Smooth muscle cell (in vitro differentiated cells): ENCODE data around the gene TUBD1. TPM values are rescaled to one million over a fixed set of nuclear protein-coding genes. Genes with fewer than 3 reads are reported as not detected.

Experiments
- DNase-seq: peaks from one replicate; lab custom pipeline; 2025; ENCODE audit not compliant: unreplicated experiment; lab: John Stamatoyannopoulos, UW
- H2AFZ ChIP-seq: fragments of 200-600 bp; sonication (generic); 2 replicates; pipeline ENCODE4 v1.6.0; 2016; ENCODE audit warnings: antibody characterized with exemption, low read depth, mild to moderate bottlenecking
- H3F3A ChIP-seq: fragments of 200-600 bp; sonication (generic); 2 replicates; pipeline ENCODE4 v1.6.0; 2017; ENCODE audit warnings: antibody characterized with exemption, low read depth
- H3K27ac ChIP-seq: fragments of 200-600 bp; sonication (generic); 2 replicates; pipeline ENCODE4 v1.5.1; 2016; ENCODE audit warnings: low read depth, mild to moderate bottlenecking
- H3K27me3 ChIP-seq: fragments of 200-600 bp; sonication (generic); 2 replicates; pipeline ENCODE4 v1.6.1; 2016; ENCODE audit warnings: low read depth, mild to moderate bottlenecking
- H3K36me3 ChIP-seq: fragments of 200-600 bp; sonication (generic); 2 replicates; pipeline ENCODE4 v1.5.1; 2016; ENCODE audit warnings: low read depth
- H3K4me1 ChIP-seq: fragments of 200-600 bp; sonication (generic); 2 replicates; pipeline ENCODE4 v1.5.1; 2016; ENCODE audit warnings: low read depth
- H3K4me2 ChIP-seq: fragments of 200-600 bp; sonication (generic); 2 replicates; pipeline ENCODE4 v1.6.0; 2016; ENCODE audit warnings: mild to moderate bottlenecking
- H3K4me3 ChIP-seq: fragments of 200-600 bp; sonication (generic); 2 replicates; pipeline ENCODE4 v1.5.1; 2016; ENCODE audit warnings: mild to moderate bottlenecking
- H3K79me2 ChIP-seq: fragments of 200-600 bp; sonication (generic); 2 replicates; pipeline ENCODE4 v1.6.0; 2016; ENCODE audit warnings: low read depth, mild to moderate bottlenecking
- H3K9ac ChIP-seq: fragments of 200-600 bp; sonication (generic); 2 replicates; pipeline ENCODE4 v1.6.0; 2016; ENCODE audit warnings: low read depth
- H3K9me3 ChIP-seq: fragments of 200-600 bp; sonication (generic); replicated peaks from 2 replicates; pipeline ENCODE4 v1.5.1; 2016; ENCODE audit warnings: low read depth
- H4K20me1 ChIP-seq: fragments of 200-600 bp; sonication (generic); 2 replicates; pipeline ENCODE4 v1.6.0; 2016; ENCODE audit warnings: low read depth
- WGBS: methylation state at CpG from one replicate; pipeline ENCODE4 v1.1.7; 2016; ENCODE audit warnings: low lambda C conversion rate; 5-methylcytosine and 5-hydroxymethylcytosine counted together
- polyA plus RNA-seq: library from polyadenylated mRNA; unstranded; fragments of >200 nt; fragmentation: Nextera tagmentation; extraction: Ambion mirVana; gene quantifications from 2 replicates; pipeline ENCODE4 v1.2.1, GENCODE V29; 2016
- total RNA-seq: library from RNA; depleted of rRNA; stranded (reverse); fragments of >200 nt; gene quantifications from 2 replicates; pipeline ENCODE4 v1.2.3, GENCODE V29; 2014
- TF ChIP-seq, protein P1 (sequence below): fragments of 200-600 bp; sonication (generic); IDR thresholded peaks from 2 replicates; pipeline ENCODE4 v1.5.1; 2017; ENCODE audit warnings: borderline replicate concordance, mild to moderate bottlenecking, antibody characterized with exemption; ENCODE audit not compliant: insufficient read depth, poor library complexity, severe bottlenecking

TUBD1 gene
- total and polyA plus RNA-seq, 2 experiments from 2014 or later: 10.3 to 21.8 TPM

GRCh38 chr17:59903455-59903854 lies 10.7 kb upstream of the TUBD1 start:
- Histone ChIP-seq H2AFZ (no peak overlapping the region), H3K79me2 (peaks cover 92% of the 10 kb centered on the region), H3K27ac (no peak overlapping the region), H3K4me2 (no peak overlapping the region), H3K9ac (no peak overlapping the region), H3K36me3 (no peaks in the 10 kb centered on the region), H3K9me3 (no peaks in the 10 kb centered on the region), H3F3A (no peaks in the 10 kb centered on the region), H3K4me3 (no peak overlapping the region), H4K20me1 (peaks cover 71% of the 10 kb centered on the region), H3K4me1 (no peaks in the 10 kb centered on the region), H3K27me3 (no peaks in the 10 kb centered on the region)
- 98% methylated on average over 2 of the region's 2 CpGs for WGBS
- TF ChIP-seq, protein P1, sequence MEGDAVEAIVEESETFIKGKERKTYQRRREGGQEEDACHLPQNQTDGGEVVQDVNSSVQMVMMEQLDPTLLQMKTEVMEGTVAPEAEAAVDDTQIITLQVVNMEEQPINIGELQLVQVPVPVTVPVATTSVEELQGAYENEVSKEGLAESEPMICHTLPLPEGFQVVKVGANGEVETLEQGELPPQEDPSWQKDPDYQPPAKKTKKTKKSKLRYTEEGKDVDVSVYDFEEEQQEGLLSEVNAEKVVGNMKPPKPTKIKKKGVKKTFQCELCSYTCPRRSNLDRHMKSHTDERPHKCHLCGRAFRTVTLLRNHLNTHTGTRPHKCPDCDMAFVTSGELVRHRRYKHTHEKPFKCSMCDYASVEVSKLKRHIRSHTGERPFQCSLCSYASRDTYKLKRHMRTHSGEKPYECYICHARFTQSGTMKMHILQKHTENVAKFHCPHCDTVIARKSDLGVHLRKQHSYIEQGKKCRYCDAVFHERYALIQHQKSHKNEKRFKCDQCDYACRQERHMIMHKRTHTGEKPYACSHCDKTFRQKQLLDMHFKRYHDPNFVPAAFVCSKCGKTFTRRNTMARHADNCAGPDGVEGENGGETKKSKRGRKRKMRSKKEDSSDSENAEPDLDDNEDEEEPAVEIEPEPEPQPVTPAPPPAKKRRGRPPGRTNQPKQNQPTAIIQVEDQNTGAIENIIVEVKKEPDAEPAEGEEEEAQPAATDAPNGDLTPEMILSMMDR: no peak
- no peak for DNase-seq

GRCh38 chr17:59901604-59902003 lies 8.9 kb upstream of the TUBD1 start:
- peaks cover 95% of the 10 kb centered on the region for H3K79me2 ChIP-seq
- H2AFZ ChIP-seq: no peak overlapping the region
- H4K20me1 ChIP-seq: peaks cover 70% of the 10 kb centered on the region
- no peak overlapping the region for H3K4me3 ChIP-seq
- no peaks in the 10 kb centered on the region for H3K36me3 ChIP-seq
- H3K9ac ChIP-seq: no peak overlapping the region
- no peaks in the 10 kb centered on the region for H3K9me3 ChIP-seq
- H3K4me2 ChIP-seq: no peak overlapping the region
- H3F3A ChIP-seq: no peaks in the 10 kb centered on the region
- DNase-seq: no peak
- H3K27ac ChIP-seq: no peak overlapping the region
- WGBS: 99% methylated on average over 8 of the region's 8 CpGs
- H3K27me3 ChIP-seq: no peaks in the 10 kb centered on the region
- no peaks in the 10 kb centered on the region for H3K4me1 ChIP-seq
- TF ChIP-seq, protein P1: no peak

GRCh38 chr17:59899099-59899498 lies 6.4 kb upstream of the TUBD1 start:
- no peaks in the 10 kb centered on the region for H3K36me3 ChIP-seq
- no peak overlapping the region for H3K27ac ChIP-seq
- no peak overlapping the region for H3K4me2 ChIP-seq
- H3F3A ChIP-seq: no peaks in the 10 kb centered on the region
- peaks cover 69% of the 10 kb centered on the region for H4K20me1 ChIP-seq
- peaks cover 96% of the 10 kb centered on the region for H3K79me2 ChIP-seq
- H3K4me3 ChIP-seq: no peak overlapping the region
- no peaks in the 10 kb centered on the region for H3K27me3 ChIP-seq
- DNase-seq: no peak
- H3K4me1 ChIP-seq: peaks cover 3% of the 10 kb centered on the region
- TF ChIP-seq, protein P1: no peak
- H2AFZ ChIP-seq: no peak overlapping the region
- H3K9me3 ChIP-seq: no peaks in the 10 kb centered on the region
- H3K9ac ChIP-seq: no peak overlapping the region
- 97% methylated on average over 5 of the region's 5 CpGs for WGBS

DNA sequence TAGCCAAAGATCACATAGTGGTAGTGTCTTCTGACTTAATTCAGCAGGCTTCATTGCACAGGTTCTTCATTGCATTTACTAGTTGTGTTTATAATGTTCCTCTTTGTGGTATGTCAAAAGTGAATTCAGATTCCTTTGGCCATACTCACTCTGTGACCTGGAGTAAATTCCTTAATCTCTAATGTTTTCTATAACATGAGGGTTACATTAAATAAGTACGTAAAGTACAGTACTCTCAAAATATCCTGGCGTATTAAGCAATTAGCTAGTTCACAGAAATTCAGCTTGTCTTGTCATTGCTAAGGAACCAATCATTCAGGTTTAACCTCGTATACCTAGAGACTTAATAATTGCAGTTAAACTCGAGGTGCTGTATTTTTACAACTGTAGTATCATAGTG lies 4.3 kb upstream of the TUBD1 start:
- peaks cover 91% of the 10 kb centered on the region for H3K79me2 ChIP-seq
- H3K27me3 ChIP-seq: no peaks in the 10 kb centered on the region
- peaks cover 56% of the 10 kb centered on the region for H4K20me1 ChIP-seq
- no peak overlapping the region for H3K4me3 ChIP-seq
- TF ChIP-seq, protein P1: no peak
- no peaks in the 10 kb centered on the region for H3K36me3 ChIP-seq
- no peak overlapping the region for H2AFZ ChIP-seq
- H3K4me2 ChIP-seq: no peak overlapping the region
- H3K27ac ChIP-seq: no peak overlapping the region
- WGBS: 90% methylated on average over 4 of the region's 4 CpGs
- no peaks in the 10 kb centered on the region for H3F3A ChIP-seq
- H3K9ac ChIP-seq: no peak overlapping the region
- no peak for DNase-seq
- H3K4me1 ChIP-seq: peaks cover 7% of the 10 kb centered on the region
- H3K9me3 ChIP-seq: no peaks in the 10 kb centered on the region
